Liver (tissue), 9 donors: Measurements from ENCODE around the gene MCM9. TPM values are rescaled to one million over a fixed set of nuclear protein-coding genes. Genes with fewer than 3 reads are reported as not detected.
"Not testable (repeated sequence)": the region's sequence is repeated elsewhere in the genome, so short reads cannot be mapped to it uniquely, and the experiment has no call there.

Experiments
- DNase-seq: peaks from one replicate; pipeline ENCODE4 v3.0.0-alpha.2; 2017; ENCODE audit warnings: low spot score
- H3K27ac ChIP-seq, 2 donors: one replicate each; pipeline ENCODE4 v1.7.0; 2013; ENCODE audit warnings: inconsistent platforms in 2 of 2, low read length in 2 of 2, control low read depth in 1 of 2, low read depth in 1 of 2, mild to moderate bottlenecking in 1 of 2
- H3K27me3 ChIP-seq, 4 donors: one replicate each; pipeline versions ENCODE4 v1.6.1 to v1.7.0; 2013; ENCODE audit warnings: low read length in 3 of 4, inconsistent platforms in 1 of 4, mild to moderate bottlenecking in 1 of 4, moderate library complexity in 1 of 4; ENCODE audit not compliant: control insufficient read depth in 4 of 4, insufficient read depth in 4 of 4
- H3K36me3 ChIP-seq, 4 donors: one replicate each; pipeline versions ENCODE4 v1.6.1 to v1.7.0; 2013; ENCODE audit warnings: low read length in 3 of 4, mild to moderate bottlenecking in 3 of 4, low read depth in 1 of 4, moderate library complexity in 1 of 4; ENCODE audit not compliant: control insufficient read depth in 4 of 4, insufficient read depth in 3 of 4
- H3K4me1 ChIP-seq, 4 donors: one replicate each; pipeline versions ENCODE4 v1.6.1 to v1.7.0; 2013; ENCODE audit warnings: low read length in 3 of 4, mild to moderate bottlenecking in 3 of 4, moderate library complexity in 1 of 4; ENCODE audit not compliant: control insufficient read depth in 4 of 4, insufficient read depth in 4 of 4
- H3K4me3 ChIP-seq, 3 donors: one replicate each; pipeline versions ENCODE4 v1.6.1 to v1.7.0; 2013; ENCODE audit warnings: low read length in 3 of 3, control low read depth in 1 of 3, low read depth in 1 of 3, mild to moderate bottlenecking in 1 of 3
- H3K9ac ChIP-seq, 2 donors: one replicate each; pipeline ENCODE4 v1.7.0; 2013; ENCODE audit warnings: low read length in 2 of 2, mild to moderate bottlenecking in 2 of 2, moderate library complexity in 2 of 2, control low read depth in 1 of 2, low read depth in 1 of 2
- H3K9me3 ChIP-seq, 4 donors: one replicate each; pipeline versions ENCODE4 v1.6.1 to v1.7.0; 2013; ENCODE audit warnings: low read length in 3 of 4; ENCODE audit not compliant: control insufficient read depth in 4 of 4
- EGR1 ChIP-seq, 2 donors: IDR thresholded peaks; 2 replicates each; pipeline ENCODE4 v1.6.1; 2016 to 2018; ENCODE audit warnings: antibody characterized with exemption in 2 of 2, low read depth in 2 of 2
- FOXA1 ChIP-seq: IDR thresholded peaks from 2 replicates; pipeline ENCODE4 v1.6.1; 2016; ENCODE audit warnings: antibody characterized with exemption
- FOXA2 ChIP-seq: IDR thresholded peaks from 2 replicates; pipeline ENCODE4 v1.6.1; 2016; ENCODE audit warnings: antibody characterized with exemption
- GABPA ChIP-seq, 2 donors: IDR thresholded peaks in 1 of 2; conservative IDR thresholded peaks in 1 of 2; 2 replicates each; pipeline ENCODE4 v1.6.1; 2016; ENCODE audit warnings: antibody characterized with exemption in 2 of 2, mild to moderate bottlenecking in 1 of 2, moderate library complexity in 1 of 2
- HNF4G ChIP-seq: IDR thresholded peaks from 2 replicates; pipeline ENCODE4 v1.6.1; 2016; ENCODE audit warnings: antibody characterized with exemption
- JUND ChIP-seq, 2 donors: IDR thresholded peaks; 2 replicates each; pipeline ENCODE4 v1.6.1; 2016; ENCODE audit warnings: antibody characterized with exemption in 2 of 2
- NR2F2 ChIP-seq: IDR thresholded peaks from 2 replicates; pipeline ENCODE4 v1.6.1; 2016; ENCODE audit warnings: antibody characterized with exemption
- RAD21 ChIP-seq, 2 donors: IDR thresholded peaks; 2 replicates each; pipeline ENCODE4 v1.6.1; 2016; ENCODE audit warnings: antibody characterized with exemption in 2 of 2, mild to moderate bottlenecking in 2 of 2
- RXRA ChIP-seq, 2 donors: IDR thresholded peaks; 2 replicates each; pipeline ENCODE4 v1.6.1; 2017 to 2018; ENCODE audit warnings: antibody characterized with exemption in 2 of 2, mild to moderate bottlenecking in 1 of 2
- SP1 ChIP-seq: IDR thresholded peaks from 2 replicates; pipeline ENCODE4 v1.6.1; 2018; ENCODE audit warnings: antibody characterized with exemption, mild to moderate bottlenecking
- TAF1 ChIP-seq: conservative IDR thresholded peaks from 2 replicates; pipeline ENCODE4 v1.6.1; 2016; ENCODE audit warnings: antibody characterized with exemption, mild to moderate bottlenecking
- WGBS: extraction: QIAGEN DNeasy Blood & Tissue Kit; methylation state at CpG from one replicate; pipeline ENCODE4 v1.1.7; 2013; 5-methylcytosine and 5-hydroxymethylcytosine counted together
- polyA plus RNA-seq, 2 donors: library from polyadenylated mRNA; stranded (reverse) in 1 of 2; unstranded in 1 of 2; fragments of 200-250 nt in 1 of 2; fragments of >200 nt in 1 of 2; fragmentation: Nextera tagmentation in 1 of 2; extraction: Ambion mirVana in 1 of 2; gene quantifications; one replicate each; pipeline versions ENCODE4 v1.2.1 to v1.2.3, GENCODE V29; 2013 to 2015
- total RNA-seq, 2 donors: library from RNA; depleted of rRNA; stranded (reverse); fragments of >200 nt; gene quantifications; one replicate each; pipeline ENCODE4 v1.2.3, GENCODE V29; 2014
- TF ChIP-seq, protein P1 (sequence below): IDR thresholded peaks from 2 replicates; pipeline ENCODE4 v1.6.1; 2016; ENCODE audit warnings: antibody characterized with exemption
- TF ChIP-seq, protein P2 (sequence below): IDR thresholded peaks from 2 replicates; pipeline ENCODE4 v1.6.1; 2016; ENCODE audit warnings: antibody characterized with exemption, mild to moderate bottlenecking
- TF ChIP-seq, protein P3 (sequence below): IDR thresholded peaks from 2 replicates; pipeline ENCODE4 v1.6.1; 2016; ENCODE audit warnings: antibody characterized with exemption
- donor health status: healthy.
- donor health status: healthy.
- donor health status: healthy.
- donor health status: healthy.
- donor health status: healthy.

The MCM9 gene
- total and polyA plus RNA-seq, 4 donors: 3.6 to 17.4 (median 8.7) TPM

DNA sequence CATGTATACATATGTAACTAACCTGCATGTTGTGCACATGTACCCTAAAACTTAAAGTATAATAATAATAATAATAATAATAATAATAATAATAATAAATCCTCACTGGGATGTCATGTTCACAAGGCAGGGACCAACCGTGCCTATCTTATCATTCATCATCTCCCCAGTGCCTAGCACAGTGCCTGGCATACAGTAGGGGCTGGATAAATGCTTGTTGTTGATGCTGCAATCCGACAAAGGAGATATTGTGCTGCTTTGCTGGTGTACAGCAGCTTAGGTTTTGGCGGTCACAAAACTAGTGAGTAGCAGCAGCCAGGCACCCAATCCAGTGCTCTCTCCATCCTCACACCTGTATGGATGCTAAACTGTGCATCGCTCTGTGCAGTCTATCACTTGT, 135.1 kb downstream of the MCM9 start:
- H3K9ac ChIP-seq: no peak overlapping the region
- H3K36me3 ChIP-seq: no peaks in the 10 kb centered on the region
- peaks cover 0 to 5% (median 1%) of the 10 kb centered on the region in 4 donors for H3K4me1 ChIP-seq
- no peaks in the 10 kb centered on the region for H3K27me3 ChIP-seq
- no peak for DNase-seq
- TF ChIP-seq FOXA1 (no peak), HNF4G (no peak), TAF1 (no peak)
- TF ChIP-seq, protein P1, sequence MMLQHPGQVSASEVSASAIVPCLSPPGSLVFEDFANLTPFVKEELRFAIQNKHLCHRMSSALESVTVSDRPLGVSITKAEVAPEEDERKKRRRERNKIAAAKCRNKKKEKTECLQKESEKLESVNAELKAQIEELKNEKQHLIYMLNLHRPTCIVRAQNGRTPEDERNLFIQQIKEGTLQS: no peak
- no peak overlapping the region for H3K27ac ChIP-seq
- 92% methylated on average over 4 of the region's 4 CpGs for WGBS
- H3K9me3 ChIP-seq: no peaks in the 10 kb centered on the region
- H3K4me3 ChIP-seq: no peak overlapping the region

DNA sequence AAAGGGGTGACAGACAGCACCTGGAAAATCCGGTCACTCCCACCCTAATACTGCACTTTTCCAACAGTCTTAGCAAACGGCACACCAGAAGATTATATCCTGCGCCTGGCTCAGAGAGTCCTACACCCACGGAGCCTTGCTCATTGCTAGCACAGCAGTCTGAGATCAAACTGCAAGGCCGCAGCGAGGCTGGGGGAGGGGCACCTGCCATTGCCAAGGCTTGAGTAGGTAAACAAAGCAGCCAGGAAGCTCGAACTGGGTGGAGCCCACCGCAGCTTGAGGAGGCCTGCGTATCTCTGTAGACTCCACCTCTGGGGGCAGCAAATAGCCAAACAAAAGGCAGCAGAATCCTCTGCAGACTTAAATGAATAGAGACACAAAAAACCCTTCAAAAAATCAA, 138.4 kb downstream of the MCM9 start:
- H3K9ac ChIP-seq, H3K36me3 ChIP-seq, DNase-seq, H3K27me3 ChIP-seq, H3K27ac ChIP-seq, H3K4me3 ChIP-seq, H3K9me3 ChIP-seq, H3K4me1 ChIP-seq: not testable (repeated sequence)
- 80% methylated on average over 9 of the region's 9 CpGs for WGBS

DNA sequence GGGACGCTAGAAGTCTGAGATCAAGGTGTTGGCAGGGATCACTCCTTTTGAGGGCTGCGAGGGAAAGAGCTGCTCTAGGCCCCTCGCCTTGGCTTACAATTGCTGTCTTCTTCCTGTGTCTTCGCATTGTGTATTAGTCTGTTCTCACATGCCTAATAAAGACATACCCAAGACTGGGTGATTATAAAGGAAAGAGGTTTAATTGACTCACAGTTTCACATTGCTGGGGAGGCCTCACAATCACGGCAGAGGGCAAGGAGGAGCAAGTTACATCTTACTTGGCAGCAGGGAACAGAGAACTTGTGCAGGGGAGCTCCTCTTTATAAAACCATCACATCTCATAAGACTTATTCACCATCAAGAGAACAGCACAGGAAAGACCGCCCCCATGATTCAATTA, 143.5 kb downstream of the MCM9 start:
- 96% methylated on average over 6 of the region's 6 CpGs for WGBS
- Histone ChIP-seq H3K4me3 (no peak overlapping the region), H3K9me3 (no peaks in the 10 kb centered on the region), H3K36me3 (no peaks in the 10 kb centered on the region), H3K4me1 (no peaks in the 10 kb centered on the region), H3K9ac (no peak overlapping the region), H3K27ac (no peak overlapping the region), H3K27me3 (no peaks in the 10 kb centered on the region)
- DNase-seq: no peak
- TF ChIP-seq NR2F2: no peak
- TF ChIP-seq, protein P2, sequence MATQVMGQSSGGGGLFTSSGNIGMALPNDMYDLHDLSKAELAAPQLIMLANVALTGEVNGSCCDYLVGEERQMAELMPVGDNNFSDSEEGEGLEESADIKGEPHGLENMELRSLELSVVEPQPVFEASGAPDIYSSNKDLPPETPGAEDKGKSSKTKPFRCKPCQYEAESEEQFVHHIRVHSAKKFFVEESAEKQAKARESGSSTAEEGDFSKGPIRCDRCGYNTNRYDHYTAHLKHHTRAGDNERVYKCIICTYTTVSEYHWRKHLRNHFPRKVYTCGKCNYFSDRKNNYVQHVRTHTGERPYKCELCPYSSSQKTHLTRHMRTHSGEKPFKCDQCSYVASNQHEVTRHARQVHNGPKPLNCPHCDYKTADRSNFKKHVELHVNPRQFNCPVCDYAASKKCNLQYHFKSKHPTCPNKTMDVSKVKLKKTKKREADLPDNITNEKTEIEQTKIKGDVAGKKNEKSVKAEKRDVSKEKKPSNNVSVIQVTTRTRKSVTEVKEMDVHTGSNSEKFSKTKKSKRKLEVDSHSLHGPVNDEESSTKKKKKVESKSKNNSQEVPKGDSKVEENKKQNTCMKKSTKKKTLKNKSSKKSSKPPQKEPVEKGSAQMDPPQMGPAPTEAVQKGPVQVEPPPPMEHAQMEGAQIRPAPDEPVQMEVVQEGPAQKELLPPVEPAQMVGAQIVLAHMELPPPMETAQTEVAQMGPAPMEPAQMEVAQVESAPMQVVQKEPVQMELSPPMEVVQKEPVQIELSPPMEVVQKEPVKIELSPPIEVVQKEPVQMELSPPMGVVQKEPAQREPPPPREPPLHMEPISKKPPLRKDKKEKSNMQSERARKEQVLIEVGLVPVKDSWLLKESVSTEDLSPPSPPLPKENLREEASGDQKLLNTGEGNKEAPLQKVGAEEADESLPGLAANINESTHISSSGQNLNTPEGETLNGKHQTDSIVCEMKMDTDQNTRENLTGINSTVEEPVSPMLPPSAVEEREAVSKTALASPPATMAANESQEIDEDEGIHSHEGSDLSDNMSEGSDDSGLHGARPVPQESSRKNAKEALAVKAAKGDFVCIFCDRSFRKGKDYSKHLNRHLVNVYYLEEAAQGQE: no peak
- TF ChIP-seq, protein P3, sequence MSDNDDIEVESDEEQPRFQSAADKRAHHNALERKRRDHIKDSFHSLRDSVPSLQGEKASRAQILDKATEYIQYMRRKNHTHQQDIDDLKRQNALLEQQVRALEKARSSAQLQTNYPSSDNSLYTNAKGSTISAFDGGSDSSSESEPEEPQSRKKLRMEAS: no peak
- no peak for TF ChIP-seq FOXA2

DNA sequence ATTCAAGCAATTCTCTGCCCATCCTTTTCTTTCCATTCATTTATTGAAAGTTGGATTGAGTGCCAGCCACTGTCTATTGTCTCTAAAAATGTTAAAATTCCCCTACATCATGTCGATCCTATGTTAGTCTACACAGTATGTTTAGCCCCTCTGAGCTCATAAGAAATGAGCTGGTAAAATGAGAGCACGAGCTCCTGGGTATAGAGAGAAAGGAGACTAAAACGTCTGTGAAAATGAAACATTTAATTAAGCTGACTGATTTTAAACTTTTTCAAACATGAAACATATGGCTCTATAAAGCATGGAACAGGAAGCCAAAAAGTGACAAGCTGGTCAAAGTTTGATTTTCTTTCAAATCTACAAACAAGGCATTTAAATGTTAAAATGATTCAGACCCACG, 145.0 kb downstream of the MCM9 start:
- WGBS: 74% methylated on average over 4 of the region's 4 CpGs
- Histone ChIP-seq H3K4me1 (peaks cover 0 to under 1% (median under 1%) of the 10 kb centered on the region in 4 donors), H3K27me3 (no peaks in the 10 kb centered on the region), H3K9me3 (no peaks in the 10 kb centered on the region), H3K36me3 (no peaks in the 10 kb centered on the region), H3K27ac (no peak overlapping the region), H3K4me3 (no peak overlapping the region), H3K9ac (no peak overlapping the region)
- no peak for DNase-seq
- TF ChIP-seq EGR1 (IDR thresholded peaks at IDR 0.05; ENCODE audit: low read depth in 2 of 2) (no peak), JUND (IDR thresholded peaks at IDR 0.05) (no peak), RAD21 (IDR thresholded peaks at IDR 0.05) (no peak), SP1 (no peak), GABPA (IDR thresholded peaks at IDR 0.05 in 1 of 2, conservative IDR thresholded peaks at IDR 0.05 in 1 of 2) (no peak), RXRA (IDR thresholded peaks at IDR 0.05) (no peak), NR2F2 (no peak), FOXA2 (no peak)
- TF ChIP-seq, protein P1: no peak
- TF ChIP-seq, protein P3: no peak
- TF ChIP-seq, protein P2: no peak
